ENCODE data around the gene GCLC. TPM values are rescaled to one million over a fixed set of nuclear protein-coding genes. Genes with fewer than 3 reads are reported as not detected.
"Not testable (repeated sequence)": the region's sequence is repeated elsewhere in the genome, so short reads cannot be mapped to it uniquely, and the experiment has no call there.

GCLC gene
- total RNA-seq, 6 donors from 2014 or later, result 21.9 to 60.2 (median 27.2) TPM

- ATAC-seq (ENCODE audit: low FRiP score in 2 of 2) (no peak), DNase-seq (no peak)
- Histone ChIP-seq H3K9me3 (no peaks in the 10 kb centered on the region), H3K36me3 (no peaks in the 10 kb centered on the region), H3K27me3 (no peaks in the 10 kb centered on the region), H3K4me3 (no peak overlapping the region), H3K4me1 (peaks cover 0 to 7% (median 0%) of the 10 kb centered on the region in 4 donors), H3K27ac (no peak overlapping the region)
- 53 to 58% methylated on average over 7 of the region's 7 CpGs for WGBS, 2 donors
- TF ChIP-seq POLR2A (IDR thresholded peaks at IDR 0.05) (no peak), CTCF (IDR thresholded peaks at IDR 0.05) (no peak), POLR2AphosphoS5 (IDR thresholded peaks at IDR 0.05) (no peak), EP300 (IDR thresholded peaks at IDR 0.05) (no peak)
Measured at GRCh38 chr6:53578371-53578770, 33.5 kb upstream of the GCLC start.

GRCh38 chr6:53573299-53573698, 28.4 kb upstream of the GCLC start:
- H3K27me3 ChIP-seq, result no peaks in the 10 kb centered on the region
- no peak overlapping the region for H3K27ac ChIP-seq
- no peak for TF ChIP-seq POLR2A (IDR thresholded peaks at IDR 0.05)
- no peak for TF ChIP-seq EP300 (IDR thresholded peaks at IDR 0.05)
- no peak for TF ChIP-seq CTCF (IDR thresholded peaks at IDR 0.05)
- no peak for TF ChIP-seq POLR2AphosphoS5 (IDR thresholded peaks at IDR 0.05)
- ATAC-seq (ENCODE audit: low FRiP score in 2 of 2), result peak in 1 of 2 donors; percentile 46
- DNase-seq, result no peak
- 80% methylated on average over 14 of the region's 14 CpGs for WGBS, 2 donors
- no peaks in the 10 kb centered on the region for H3K9me3 ChIP-seq
- no peaks in the 10 kb centered on the region for H3K36me3 ChIP-seq
- H3K4me3 ChIP-seq, result no peak overlapping the region
- no peaks in the 10 kb centered on the region for H3K4me1 ChIP-seq

- not testable (repeated sequence) for ATAC-seq (ENCODE audit: low FRiP score in 2 of 2); H3K27me3 ChIP-seq; H3K4me3 ChIP-seq; H3K9me3 ChIP-seq; H3K27ac ChIP-seq; H3K36me3 ChIP-seq; H3K4me1 ChIP-seq; DNase-seq
- 89 to 90% methylated on average over 3 of the region's 3 CpGs for WGBS, 2 donors
Measured at GRCh38 chr6:53572379-53572778, 27.5 kb upstream of the GCLC start.

GRCh38 chr6:53568776-53569616, 24.1 kb upstream of the GCLC start:
- no peak for ATAC-seq (ENCODE audit: low FRiP score in 2 of 2)

GRCh38 chr6:53567701-53568100, 22.8 kb upstream of the GCLC start:
- Histone ChIP-seq H3K4me1 (no peaks in the 10 kb centered on the region), H3K27me3 (no peaks in the 10 kb centered on the region), H3K4me3 (no peak overlapping the region), H3K36me3 (no peaks in the 10 kb centered on the region), H3K9me3 (no peaks in the 10 kb centered on the region), H3K27ac (no peak overlapping the region)
- no peak for ATAC-seq (ENCODE audit: low FRiP score in 2 of 2)
- DNase-seq, result no peak
- TF ChIP-seq EP300 (IDR thresholded peaks at IDR 0.05) (no peak), POLR2AphosphoS5 (IDR thresholded peaks at IDR 0.05) (no peak), CTCF (IDR thresholded peaks at IDR 0.05) (no peak), POLR2A (IDR thresholded peaks at IDR 0.05) (no peak)
- WGBS, 2 donors, result 50 to 61% methylated on average over 2 of the region's 2 CpGs

More at GRCh38 chr6:53568776-53569616, 24.1 kb upstream of the GCLC start:
- no peaks in the 10 kb centered on the region for H3K9me3 ChIP-seq
- WGBS, 2 donors, result 82 to 95% methylated on average over 2 of the region's 2 CpGs
- no peak overlapping the region for H3K4me3 ChIP-seq
- no peak for TF ChIP-seq POLR2AphosphoS5 (IDR thresholded peaks at IDR 0.05)
- TF ChIP-seq POLR2A (IDR thresholded peaks at IDR 0.05), result no peak
- no peak for TF ChIP-seq CTCF (IDR thresholded peaks at IDR 0.05)
- TF ChIP-seq EP300 (IDR thresholded peaks at IDR 0.05), result no peak
- no peak overlapping the region for H3K27ac ChIP-seq
- H3K4me1 ChIP-seq, result no peaks in the 10 kb centered on the region
- DNase-seq, result no peak
- H3K27me3 ChIP-seq, result no peaks in the 10 kb centered on the region
- H3K36me3 ChIP-seq, result no peaks in the 10 kb centered on the region

Measured in upper lobe of left lung (tissue), 6 donors.